CD4-positive, alpha-beta T cell treated with Interleukin-15 for 1 hour (primary cell): Measurements from ENCODE around the gene ACCS.

Experiments used
- DNase-seq: peaks from one replicate; pipeline ENCODE4 v3.0.0-alpha.2; 2020

The ACCS gene

GRCh38 chr11:44046182-44046581 lies 19.9 kb upstream of the ACCS start:
- no peak for DNase-seq

- no peak for DNase-seq
Observed at GRCh38 chr11:44047298-44047697, 18.8 kb upstream of the ACCS start.

DNA sequence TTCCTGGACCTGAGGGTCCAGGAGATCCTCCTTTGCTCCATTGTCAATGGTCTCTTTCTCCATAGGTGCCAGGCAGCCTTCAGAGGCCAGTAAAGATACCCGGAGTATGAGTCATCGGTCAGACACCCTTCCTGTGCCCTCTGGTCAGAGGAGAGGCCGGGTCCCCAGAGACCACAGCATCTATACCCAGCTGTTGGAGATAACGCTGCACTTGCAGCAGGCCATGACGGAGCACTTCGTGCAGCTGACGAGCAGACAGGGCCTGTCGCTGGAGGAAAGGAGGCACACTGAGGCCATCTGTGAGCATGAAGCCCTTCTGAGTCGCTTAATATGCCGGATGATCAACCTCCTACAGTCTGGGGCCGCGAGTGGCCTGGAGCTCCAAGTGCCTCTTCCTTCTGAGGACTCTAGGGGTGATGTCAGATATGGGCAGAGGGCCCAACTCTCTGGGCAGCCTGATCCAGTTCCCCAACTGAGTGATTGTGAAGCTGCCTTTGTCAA lies 18.1 kb upstream of the ACCS start, which contains the start of gene ACCSL:
Gene ACCSL, plus strand, starts transcription at position 51 of the 501 bp plus-strand sequence. Its CDS starts 56 bp downstream, at position 107.
- DNase-seq: no peak

DNA sequence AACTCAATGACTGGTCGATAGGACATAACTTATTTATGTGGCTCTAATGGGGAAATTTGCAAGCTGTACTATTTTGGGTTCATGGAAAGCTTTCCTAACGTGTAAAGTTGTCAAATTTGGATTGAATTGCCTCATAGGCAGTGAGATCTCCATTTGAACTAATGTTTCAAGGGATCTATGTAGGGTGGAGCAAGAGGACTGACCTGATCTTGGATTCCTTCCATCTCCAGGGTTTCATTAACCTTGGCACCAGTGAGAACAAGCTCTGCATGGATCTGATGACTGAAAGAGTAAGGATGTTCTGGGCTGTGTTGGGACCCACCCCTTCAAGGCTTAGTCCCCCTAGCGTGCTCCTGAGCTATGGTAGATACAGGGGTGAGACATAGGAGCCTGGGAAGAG lies 16.2 kb upstream of the ACCS start:
- no peak for DNase-seq

- no peak for DNase-seq
Observed at GRCh38 chr11:44051171-44051570, 14.9 kb upstream of the ACCS start.

GRCh38 chr11:44057340-44057739 lies 8.7 kb upstream of the ACCS start:
- no peak for DNase-seq

GRCh38 chr11:44058275-44058674 lies 7.8 kb upstream of the ACCS start:
- DNase-seq: no peak

DNA sequence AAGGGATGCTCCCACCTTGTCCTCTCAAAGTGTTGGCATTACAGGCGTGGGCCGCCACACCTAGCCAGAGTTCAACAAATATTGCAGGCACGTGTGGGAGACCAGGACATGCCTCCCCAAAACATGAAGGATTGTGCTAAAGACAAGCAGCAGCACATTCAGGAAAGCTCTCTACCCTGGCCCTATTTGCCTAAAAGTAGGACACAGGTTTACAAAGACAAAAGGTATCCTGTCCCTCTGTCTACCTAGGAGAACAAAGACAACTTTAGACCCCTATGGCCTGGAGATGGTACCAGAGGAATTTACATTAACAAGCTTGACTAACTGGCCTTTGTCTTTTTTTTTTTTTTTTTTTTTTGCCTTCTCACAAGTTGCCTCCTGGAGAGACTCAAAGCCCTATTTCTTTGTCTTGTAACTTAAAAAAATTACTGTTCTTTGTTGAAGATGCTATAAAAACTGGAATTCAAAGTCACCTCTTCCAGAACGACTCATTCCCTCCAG lies 859 bp upstream of the ACCS start:
- DNase-seq: no peak

- DNase-seq: no peak
Observed at GRCh38 chr11:44066732-44067141, 667 bp downstream of the ACCS start.

DNA sequence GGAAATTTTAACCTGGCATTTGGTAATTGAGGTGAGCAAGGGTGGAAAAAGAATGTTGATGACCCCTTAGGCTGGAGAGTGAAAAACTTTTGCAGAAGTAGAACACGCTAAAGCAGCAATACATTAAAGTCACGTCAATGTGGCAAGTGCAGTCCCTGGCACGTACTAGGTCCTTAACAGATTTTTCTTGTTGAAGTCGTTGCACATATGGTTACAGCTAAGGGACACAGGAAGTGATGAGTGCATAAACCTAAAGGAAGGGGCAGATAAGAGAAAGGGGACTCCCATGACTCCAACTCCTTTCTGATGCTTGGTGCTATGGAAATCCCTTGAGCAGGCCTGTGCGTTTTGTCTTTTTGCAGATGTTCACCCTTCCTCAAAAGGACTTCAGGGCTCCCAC lies 1.2 kb downstream of the ACCS start:
- no peak for DNase-seq

DNA sequence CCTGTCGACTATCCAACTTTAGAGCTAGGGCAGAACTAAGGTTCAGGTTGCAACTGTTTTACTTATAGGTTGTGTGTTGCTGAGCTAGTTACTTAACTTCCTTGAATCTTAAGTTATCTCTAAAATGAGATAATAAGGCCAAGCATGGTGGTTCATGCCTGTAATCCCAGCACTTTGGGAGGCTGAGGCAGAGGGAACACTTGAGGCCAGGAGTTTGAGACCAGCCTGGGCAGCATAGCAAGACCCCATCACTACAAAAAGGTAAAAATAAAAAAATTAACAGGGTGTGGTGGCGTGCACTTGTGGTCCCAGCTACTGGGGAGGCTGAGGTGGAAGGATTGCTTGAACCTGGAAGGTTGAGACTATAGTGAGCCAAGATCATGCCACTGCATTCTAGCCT lies 2.1 kb downstream of the ACCS start:
- no peak for DNase-seq

- no peak for DNase-seq
Observed at GRCh38 chr11:44071157-44071556, 5.1 kb downstream of the ACCS start.

DNA sequence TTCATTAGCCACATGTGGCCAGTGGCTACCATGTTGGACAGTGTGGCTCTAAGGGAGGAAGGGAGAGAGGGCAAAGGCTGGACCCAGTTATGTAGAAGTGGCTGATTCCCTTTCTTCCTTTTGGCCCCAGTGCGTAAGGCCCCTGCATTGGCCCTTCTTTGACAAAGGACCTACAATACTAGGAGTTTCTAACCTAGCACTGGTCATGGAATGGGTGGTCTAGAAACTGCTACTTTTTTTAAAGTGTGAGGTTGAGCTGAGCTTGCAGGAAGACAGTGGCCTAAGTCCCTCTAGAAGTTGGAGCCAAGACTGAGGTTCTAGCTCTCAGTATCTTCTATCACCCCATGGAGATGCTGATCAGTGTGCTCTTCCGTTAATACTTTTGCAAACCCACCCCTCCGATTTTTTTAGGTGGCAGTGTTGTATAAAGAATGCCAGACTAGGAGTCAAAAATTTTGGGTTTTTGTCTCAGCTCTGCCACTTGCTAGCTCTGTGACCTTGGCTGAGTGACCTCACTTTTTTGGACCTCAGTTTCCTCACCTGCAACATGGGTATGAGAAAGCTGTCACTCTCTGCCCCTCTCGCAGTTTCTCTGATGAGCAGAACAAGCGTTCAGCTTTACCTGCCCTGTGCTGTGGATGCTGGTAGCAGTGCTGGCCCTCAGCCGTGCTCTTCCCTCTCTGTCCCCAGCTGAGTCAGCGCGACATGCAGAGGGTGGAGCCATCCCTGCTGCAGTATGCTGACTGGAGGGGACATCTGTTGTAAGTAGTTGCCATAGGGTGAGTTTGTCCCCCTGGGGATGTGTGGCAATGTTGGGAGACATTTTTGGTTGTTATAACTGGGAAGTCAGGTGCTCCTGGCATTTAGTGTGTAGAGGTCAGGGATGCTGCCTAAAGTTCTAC lies 6.9 kb downstream of the ACCS start:
- no peak for DNase-seq

GRCh38 chr11:44078794-44079193 lies 12.7 kb downstream of the ACCS start:
- no peak for DNase-seq

- no peak for DNase-seq
Observed at GRCh38 chr11:44079376-44079775, 13.3 kb downstream of the ACCS start.

DNA sequence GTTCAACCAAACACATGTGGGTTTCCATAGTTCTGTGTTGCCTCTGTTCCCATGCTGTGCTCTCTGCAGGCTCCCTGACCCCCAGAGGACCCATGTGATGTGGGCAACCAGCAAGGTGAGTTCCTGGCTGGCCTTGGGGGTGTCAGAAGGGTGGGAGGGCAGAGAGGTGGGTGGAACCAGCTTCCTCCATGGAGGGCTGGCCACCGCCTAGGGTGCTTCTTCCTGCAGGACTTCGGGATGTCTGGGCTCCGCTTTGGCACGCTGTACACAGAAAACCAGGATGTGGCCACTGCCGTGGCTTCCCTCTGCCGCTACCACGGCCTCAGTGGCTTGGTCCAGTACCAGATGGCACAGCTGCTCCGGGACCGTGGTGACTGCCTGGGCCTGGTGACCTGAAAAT lies 14.9 kb downstream of the ACCS start:
- no peak for DNase-seq

DNA sequence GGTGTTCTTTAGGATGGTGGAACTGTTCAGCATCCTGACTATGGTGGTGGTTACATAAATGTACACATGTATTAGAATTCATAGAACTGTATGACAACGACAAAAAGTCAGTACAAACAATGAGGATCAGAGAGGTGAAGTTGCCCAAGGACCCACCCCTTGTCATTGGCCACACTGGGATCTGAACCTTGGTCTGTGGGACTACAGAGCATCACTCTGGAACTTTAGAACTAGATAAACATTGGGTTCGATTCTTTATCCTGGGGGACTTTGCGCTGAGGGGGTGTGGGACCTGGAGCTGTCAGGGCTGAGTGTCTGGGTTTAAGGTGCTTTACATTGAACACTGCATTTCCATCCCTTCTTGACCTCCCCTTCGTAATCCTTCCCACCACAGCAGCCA lies 16.6 kb downstream of the ACCS start:
- DNase-seq: no peak

GRCh38 chr11:44083433-44083832 lies 17.4 kb downstream of the ACCS start:
- DNase-seq: no peak

- no peak for DNase-seq
Observed at GRCh38 chr11:44083906-44084305, 17.8 kb downstream of the ACCS start.

DNA sequence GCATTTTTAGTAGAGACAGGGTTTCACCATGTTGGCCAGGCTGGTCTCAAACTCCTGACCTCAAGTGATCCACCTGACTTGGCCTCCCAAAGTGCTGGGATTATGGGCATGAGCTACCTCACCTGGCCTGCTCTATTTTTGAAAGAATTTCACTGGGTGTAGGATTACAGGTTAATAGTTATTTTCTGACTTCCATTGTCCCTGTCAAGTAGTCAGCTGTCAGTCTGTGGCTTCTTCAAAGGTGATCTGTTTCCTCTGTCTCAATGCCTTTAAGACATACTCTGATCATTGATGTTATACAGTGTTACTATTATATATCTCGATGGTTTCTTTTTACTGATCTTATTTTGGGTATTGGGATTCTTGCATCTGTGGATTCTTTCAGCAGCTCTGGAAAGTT lies 19.3 kb downstream of the ACCS start:
- no peak for DNase-seq

GRCh38 chr11:44088377-44088776 lies 22.3 kb downstream of the ACCS start:
- DNase-seq: no peak

GRCh38 chr11:44088871-44089270 lies 22.8 kb downstream of the ACCS start:
- DNase-seq: no peak

DNA sequence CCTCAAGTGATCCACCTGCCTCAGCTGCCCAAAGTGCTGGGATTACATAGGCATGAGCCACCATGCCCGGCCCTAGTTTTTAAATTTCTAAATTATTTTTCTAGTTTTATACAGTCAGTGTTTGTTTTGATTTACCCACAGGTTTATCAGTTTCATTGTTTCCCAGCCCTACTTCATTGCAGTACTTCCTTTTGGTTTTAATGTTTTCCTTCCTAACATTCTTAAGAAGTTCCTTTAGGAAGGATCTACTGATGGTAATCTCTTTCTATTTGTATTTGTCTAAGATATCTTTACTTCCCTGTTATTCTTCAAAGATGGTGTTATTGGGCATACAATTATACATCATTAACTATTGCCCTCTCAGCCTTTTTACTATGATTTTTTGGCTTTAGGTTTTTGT lies 24.5 kb downstream of the ACCS start:
- DNase-seq: no peak

DNA sequence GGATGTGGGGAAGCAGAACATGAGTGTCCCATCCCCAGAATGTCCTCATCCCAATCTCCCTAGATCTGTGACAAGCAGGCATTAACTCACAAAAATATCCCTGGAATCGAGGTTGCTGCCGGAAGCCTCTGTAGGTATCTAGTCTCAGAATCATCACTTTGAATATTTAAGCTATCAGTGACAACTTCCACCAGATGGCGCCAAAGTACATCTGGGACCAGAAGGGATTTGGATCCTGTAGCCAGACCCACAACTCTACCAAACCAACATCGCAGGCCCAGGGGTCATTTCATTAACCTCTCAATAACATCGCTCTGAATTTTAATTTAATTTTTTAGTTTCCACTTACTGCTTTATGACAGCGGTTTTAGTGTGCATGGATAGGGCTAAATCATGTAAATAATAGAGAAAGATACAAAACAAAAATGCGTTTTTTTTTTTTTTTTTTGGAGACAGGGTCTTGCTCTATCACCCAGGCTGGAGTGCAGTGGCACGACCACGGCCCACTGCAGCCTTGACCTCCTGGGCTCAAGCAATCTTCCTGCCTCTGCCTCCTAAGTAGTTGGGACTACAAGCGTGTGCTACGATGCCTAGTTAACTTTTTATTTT lies 28.3 kb downstream of the ACCS start:
- peak; percentile 64 for DNase-seq
